Neural crest cell (in vitro differentiated cells): ENCODE measurements around the gene PHKG1. TPM values are rescaled to one million over a fixed set of nuclear protein-coding genes. Genes with fewer than 3 reads are reported as not detected.
"Not testable (repeated sequence)": the region's sequence is repeated elsewhere in the genome, so short reads cannot be mapped to it uniquely, and the experiment has no call there.

Experiments used
- DNase-seq: peaks from one replicate; pipeline ENCODE4 v3.0.0; 2021; ENCODE audit warnings: low read depth, mixed read lengths, low spot score
- H3K27ac Mint-ChIP-seq: one replicate; pipeline ENCODE4 v1.8.0; 2021; ENCODE audit warnings: mild to moderate bottlenecking, mixed read lengths; ENCODE audit not compliant: unreplicated experiment
- H3K27me3 Mint-ChIP-seq: 2 replicates; pipeline ENCODE4 v1.8.0; 2021; ENCODE audit warnings: low read depth, mild to moderate bottlenecking, mixed read lengths
- H3K36me3 Mint-ChIP-seq: 2 replicates; pipeline ENCODE4 v1.8.0; 2021; ENCODE audit warnings: low read depth, mild to moderate bottlenecking, mixed read lengths
- H3K4me1 Mint-ChIP-seq: 2 replicates; pipeline ENCODE4 v1.8.0; 2021; ENCODE audit warnings: mixed read lengths
- H3K4me3 Mint-ChIP-seq: one replicate; pipeline ENCODE4 v1.8.0; 2021; ENCODE audit warnings: mild to moderate bottlenecking, mixed read lengths
- H3K9me3 Mint-ChIP-seq: 2 replicates; pipeline ENCODE4 v1.8.0; 2021; ENCODE audit warnings: mixed read lengths
- total RNA-seq: library from RNA; stranded (reverse); gene quantifications from 2 replicates; pipeline ENCODE4 v1.2.1, GENCODE V29; 2021
- TF ChIP-seq, protein P1 (sequence below): fragments of 200-600 bp; sonication (generic); conservative IDR thresholded peaks from 2 replicates; pipeline ENCODE4 v1.5.0; 2021; ENCODE audit warnings: antibody characterized with exemption, mild to moderate bottlenecking

Gene PHKG1
- total RNA-seq, 1 donor from 2014 or later = 1.7 TPM

DNA sequence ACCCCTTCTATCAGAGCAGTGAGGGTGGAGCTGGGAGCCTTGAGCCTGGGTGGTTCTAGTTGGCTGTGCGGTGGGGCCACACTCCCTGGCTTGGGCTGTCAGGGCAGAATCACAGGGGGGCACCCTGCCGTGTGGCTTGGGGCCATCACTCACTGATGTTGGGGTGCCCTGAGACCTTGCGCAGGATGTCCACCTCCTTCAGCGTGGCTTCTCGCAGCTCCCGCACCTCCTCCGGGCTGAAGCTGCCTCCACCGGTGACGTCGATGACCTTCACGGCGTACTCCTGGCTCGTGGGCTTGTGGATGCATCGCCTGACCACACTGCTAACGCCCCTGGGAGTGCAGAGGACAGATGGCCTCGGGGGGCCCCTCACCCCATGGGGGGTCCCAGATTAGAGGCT lies 5.3 kb downstream of the PHKG1 start:
- no peaks in the 10 kb centered on the region for H3K36me3 Mint-ChIP-seq
- DNase-seq = no peak
- H3K4me3 Mint-ChIP-seq = no peak overlapping the region
- no peaks in the 10 kb centered on the region for H3K4me1 Mint-ChIP-seq
- H3K9me3 Mint-ChIP-seq = no peaks in the 10 kb centered on the region
- no peaks in the 10 kb centered on the region for H3K27me3 Mint-ChIP-seq
- no peak overlapping the region for H3K27ac Mint-ChIP-seq
- TF ChIP-seq, protein P1, sequence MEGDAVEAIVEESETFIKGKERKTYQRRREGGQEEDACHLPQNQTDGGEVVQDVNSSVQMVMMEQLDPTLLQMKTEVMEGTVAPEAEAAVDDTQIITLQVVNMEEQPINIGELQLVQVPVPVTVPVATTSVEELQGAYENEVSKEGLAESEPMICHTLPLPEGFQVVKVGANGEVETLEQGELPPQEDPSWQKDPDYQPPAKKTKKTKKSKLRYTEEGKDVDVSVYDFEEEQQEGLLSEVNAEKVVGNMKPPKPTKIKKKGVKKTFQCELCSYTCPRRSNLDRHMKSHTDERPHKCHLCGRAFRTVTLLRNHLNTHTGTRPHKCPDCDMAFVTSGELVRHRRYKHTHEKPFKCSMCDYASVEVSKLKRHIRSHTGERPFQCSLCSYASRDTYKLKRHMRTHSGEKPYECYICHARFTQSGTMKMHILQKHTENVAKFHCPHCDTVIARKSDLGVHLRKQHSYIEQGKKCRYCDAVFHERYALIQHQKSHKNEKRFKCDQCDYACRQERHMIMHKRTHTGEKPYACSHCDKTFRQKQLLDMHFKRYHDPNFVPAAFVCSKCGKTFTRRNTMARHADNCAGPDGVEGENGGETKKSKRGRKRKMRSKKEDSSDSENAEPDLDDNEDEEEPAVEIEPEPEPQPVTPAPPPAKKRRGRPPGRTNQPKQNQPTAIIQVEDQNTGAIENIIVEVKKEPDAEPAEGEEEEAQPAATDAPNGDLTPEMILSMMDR = no peak

- Mint-ChIP-seq H3K9me3 (no peaks in the 10 kb centered on the region), H3K4me1 (no peaks in the 10 kb centered on the region), H3K27me3 (no peaks in the 10 kb centered on the region), H3K27ac (peak overlapping the region; percentile 19), H3K4me3 (no peak overlapping the region), H3K36me3 (no peaks in the 10 kb centered on the region)
- DNase-seq = no peak
- TF ChIP-seq, protein P1 = no peak
Observed at GRCh38 chr7:56086761-56087160, 6.0 kb downstream of the PHKG1 start.

GRCh38 chr7:56083150-56083785 lies 9.5 kb downstream of the PHKG1 start:
- H3K27ac Mint-ChIP-seq = no peak overlapping the region
- DNase-seq = no peak
- no peaks in the 10 kb centered on the region for H3K9me3 Mint-ChIP-seq
- no peak overlapping the region for H3K4me3 Mint-ChIP-seq
- H3K27me3 Mint-ChIP-seq = no peaks in the 10 kb centered on the region
- TF ChIP-seq, protein P1 = no peak
- peaks cover 5% of the 10 kb centered on the region for H3K36me3 Mint-ChIP-seq
- no peaks in the 10 kb centered on the region for H3K4me1 Mint-ChIP-seq

- H3K9me3 Mint-ChIP-seq = no peaks in the 10 kb centered on the region
- no peak overlapping the region for H3K27ac Mint-ChIP-seq
- H3K4me1 Mint-ChIP-seq = no peaks in the 10 kb centered on the region
- no peaks in the 10 kb centered on the region for H3K27me3 Mint-ChIP-seq
- no peak for DNase-seq
- TF ChIP-seq, protein P1 = no peak
- no peak overlapping the region for H3K4me3 Mint-ChIP-seq
- H3K36me3 Mint-ChIP-seq = peaks cover 5% of the 10 kb centered on the region
Observed at GRCh38 chr7:56081626-56082340, 11.0 kb downstream of the PHKG1 start.

DNA sequence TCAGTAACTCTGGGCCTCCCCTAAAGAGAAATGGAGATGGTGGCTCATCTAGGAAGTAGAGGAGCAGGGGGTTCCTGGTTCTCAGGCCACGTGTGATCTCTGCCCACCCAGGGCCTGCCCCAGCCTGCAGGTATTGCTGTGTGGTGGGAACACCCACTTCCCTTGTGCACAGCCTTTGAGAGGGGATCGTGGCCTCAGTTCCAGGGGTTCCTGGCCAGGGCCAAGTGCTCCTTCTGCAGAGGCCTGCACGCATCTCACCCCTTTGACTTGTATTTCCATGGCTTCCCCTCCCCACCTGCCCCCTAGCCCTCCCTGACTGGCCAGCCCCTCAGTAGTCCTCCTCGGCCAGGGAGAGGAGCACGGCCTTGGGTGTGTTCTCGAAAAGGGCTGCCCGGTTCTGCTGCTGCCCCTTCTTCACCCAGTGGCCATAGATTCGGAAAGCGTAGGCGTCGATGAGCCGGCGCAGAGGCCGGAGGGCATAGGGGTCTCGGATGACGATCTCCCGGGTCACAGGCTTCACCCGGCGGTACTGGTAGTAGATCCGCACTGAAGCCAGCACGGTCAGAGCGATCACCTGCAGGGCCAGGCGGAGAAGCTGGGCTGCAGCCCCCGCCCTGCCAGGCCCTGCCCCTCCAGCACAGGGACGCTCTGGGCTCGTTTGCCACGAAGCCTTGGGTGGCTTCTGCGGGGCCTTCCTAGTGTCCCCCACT lies 11.9 kb downstream of the PHKG1 start:
- not testable (repeated sequence) for H3K27ac Mint-ChIP-seq, H3K4me1 Mint-ChIP-seq, DNase-seq, H3K4me3 Mint-ChIP-seq, H3K27me3 Mint-ChIP-seq, H3K9me3 Mint-ChIP-seq, H3K36me3 Mint-ChIP-seq
